IMR-90 (cell line): ENCODE results near the gene SNX15. TPM values are rescaled to one million over a fixed set of nuclear protein-coding genes. Genes with fewer than 3 reads are reported as not detected.

Source experiments
- ATAC-seq: fragments of 200-7000 bp; cut with Tn5 transposase; 2 replicates; pipeline ENCODE4 v1.9.1; 2020; ENCODE audit warnings: low read depth, mild to moderate bottlenecking, moderate library complexity
- BruUV-seq: library from RNA; stranded (reverse); fragments of 400-500 nt; replicated peaks from 2 replicates; lab custom pipeline; 2021; lab: Mats Ljungman, UMichigan
- CTCF ChIA-PET: fragments of 300-600 bp; formaldehyde crosslinking; extraction: SDS; loops from one replicate; lab custom pipeline; 2021; ENCODE audit warnings: antibody characterized with exemption; lab: Yijun Ruan, JAX
- POLR2A ChIA-PET: fragments of 300-600 bp; sonication (Branson Sonifier 250); formaldehyde crosslinking; loops from one replicate; lab custom pipeline; 2022; ENCODE audit warnings: antibody characterized with exemption; ENCODE audit not compliant: unreplicated experiment; lab: Charles Lee
- DNase-seq: peaks from one replicate; pipeline ENCODE4 v3.0.0; 2013
- H2AFZ ChIP-seq: replicated peaks from 2 replicates; pipeline ENCODE3; 2013; ENCODE audit warnings: low read length, mild to moderate bottlenecking; ENCODE audit not compliant: poor library complexity
- H2AK5ac ChIP-seq: 2 replicates; pipeline ENCODE4 v1.6.1; 2013; ENCODE audit warnings: low read depth, low read length, inconsistent platforms
- H2AK9ac ChIP-seq: replicated peaks from 2 replicates; pipeline ENCODE3; 2013; ENCODE audit warnings: mild to moderate bottlenecking, low read depth, low read length, moderate library complexity; ENCODE audit not compliant: poor library complexity
- H2BK120ac ChIP-seq: 2 replicates; pipeline ENCODE4 v1.6.1; 2013; ENCODE audit warnings: low read depth, low read length, inconsistent platforms
- H2BK15ac ChIP-seq: 3 replicates; pipeline ENCODE4 v1.6.1; 2013; ENCODE audit warnings: low read depth, low read length, inconsistent platforms
- H2BK20ac ChIP-seq: 2 replicates; pipeline ENCODE4 v1.6.1; 2013; ENCODE audit warnings: low read depth, mild to moderate bottlenecking, inconsistent platforms, low read length, moderate library complexity
- H2BK5ac ChIP-seq: 2 replicates; pipeline ENCODE4 v1.6.1; 2013; ENCODE audit warnings: mild to moderate bottlenecking, low read depth, low read length, inconsistent platforms; ENCODE audit not compliant: poor library complexity, severe bottlenecking
- H3K14ac ChIP-seq: replicated peaks from 2 replicates; pipeline ENCODE4 v1.6.1; 2013; ENCODE audit warnings: low read depth, low read length, inconsistent platforms
- H3K18ac ChIP-seq: 2 replicates; pipeline ENCODE4 v1.6.1; 2013; ENCODE audit warnings: low read depth, low read length, control low read depth
- H3K23ac ChIP-seq: 2 replicates; pipeline ENCODE4 v1.6.1; 2013; ENCODE audit warnings: low read depth, low read length, inconsistent platforms
- H3K27ac ChIP-seq: 2 replicates; pipeline ENCODE4 v1.5.1; 2013; ENCODE audit warnings: mild to moderate bottlenecking, control low read depth, low read length; ENCODE audit not compliant: insufficient read depth
- H3K27me3 ChIP-seq: 2 replicates; pipeline ENCODE4 v1.6.1; 2013; ENCODE audit warnings: low read length; ENCODE audit not compliant: control insufficient read depth, insufficient read depth
- H3K36me3 ChIP-seq: 2 replicates; pipeline ENCODE4 v1.6.1; 2013; ENCODE audit warnings: low read length, mixed read lengths; ENCODE audit not compliant: control insufficient read depth, insufficient read depth
- H3K4ac ChIP-seq: 2 replicates; pipeline ENCODE4 v1.6.1; 2013; ENCODE audit warnings: low read depth, low read length, inconsistent platforms
- H3K4me1 ChIP-seq: 2 replicates; pipeline ENCODE4 v1.6.1; 2013; ENCODE audit warnings: low read length, mixed read lengths; ENCODE audit not compliant: control insufficient read depth, insufficient read depth
- H3K4me2 ChIP-seq: 2 replicates; pipeline ENCODE4 v1.6.1; 2013; ENCODE audit warnings: low read depth, mild to moderate bottlenecking, control low read depth, low read length, moderate library complexity
- H3K4me3 ChIP-seq: 2 replicates; pipeline ENCODE4 v1.5.1; 2013; ENCODE audit warnings: low read depth, mild to moderate bottlenecking, control low read depth, low read length, moderate library complexity; ENCODE audit not compliant: insufficient read depth
- H3K56ac ChIP-seq: 2 replicates; pipeline ENCODE4 v1.6.1; 2013; ENCODE audit warnings: low read length, inconsistent platforms; ENCODE audit not compliant: insufficient read depth; ENCODE audit errors: extremely low read depth
- H3K79me1 ChIP-seq, 2 experiments: 2 replicates each; pipeline ENCODE4 v1.6.1; 2013; ENCODE audit warnings: low read length in 2 of 2, inconsistent platforms in 1 of 2, low read depth in 1 of 2
- H3K9ac ChIP-seq: 2 replicates; pipeline ENCODE4 v1.6.1; 2013; ENCODE audit warnings: low read depth, low read length, control low read depth
- H3K9me1 ChIP-seq: 2 replicates; pipeline ENCODE4 v1.6.1; 2013; ENCODE audit warnings: low read length, inconsistent platforms; ENCODE audit not compliant: insufficient read depth
- H3K9me3 ChIP-seq: 2 replicates; pipeline ENCODE4 v1.6.1; 2013; ENCODE audit warnings: low read length; ENCODE audit not compliant: control insufficient read depth, insufficient read depth
- H4K20me1 ChIP-seq: 2 replicates; pipeline ENCODE4 v1.6.1; 2013; ENCODE audit warnings: low read length, inconsistent platforms; ENCODE audit not compliant: insufficient read depth
- H4K5ac ChIP-seq: 2 replicates; pipeline ENCODE4 v1.6.1; 2013; ENCODE audit warnings: mild to moderate bottlenecking, low read depth, low read length, control low read depth
- H4K8ac ChIP-seq, 2 experiments: 2 replicates each; pipeline ENCODE4 v1.6.1; 2013; ENCODE audit warnings: low read depth in 2 of 2, low read length in 2 of 2, control low read depth in 1 of 2, inconsistent platforms in 1 of 2
- H4K91ac ChIP-seq: 2 replicates; pipeline ENCODE4 v1.6.1; 2013; ENCODE audit warnings: low read depth, low read length, inconsistent platforms; ENCODE audit not compliant: insufficient read depth
- CEBPB ChIP-seq: IDR thresholded peaks from 2 replicates; pipeline ENCODE4 v1.6.1; 2012; ENCODE audit warnings: low read depth, low read length, improper control_type of control experiment
- CHD1 ChIP-seq: IDR thresholded peaks from 2 replicates; pipeline ENCODE4 v1.6.1; 2012; ENCODE audit warnings: low read depth, low read length, improper control_type of control experiment
- FOS ChIP-seq: fragments of 150-350 bp; IDR thresholded peaks from 2 replicates; pipeline ENCODE4 v1.6.1; 2016; ENCODE audit warnings: low read depth, low read length
- POLR2A ChIP-seq: IDR thresholded peaks from 2 replicates; pipeline ENCODE4 v1.6.1; 2012; ENCODE audit warnings: mild to moderate bottlenecking, low read depth, low read length
- RAD21 ChIP-seq: IDR thresholded peaks from 2 replicates; pipeline ENCODE4 v1.6.1; 2012; ENCODE audit warnings: low read length, improper control_type of control experiment
- WGBS, 2 experiments: methylation state at CpG; one replicate each; pipeline versions ENCODE4 v1.1.5 to v1.1.7; 2013; ENCODE audit warnings: missing lambda C conversion rate in 2 of 2; ENCODE audit not compliant: insufficient read length in 1 of 2; ENCODE audit errors: extremely low coverage in 2 of 2; 5-methylcytosine and 5-hydroxymethylcytosine counted together
- dilution Hi-C: fragments of 300-500 bp; cut with HindIII; formaldehyde crosslinking; loops from one replicate; pipeline ENCODE4 v1.14.3; 2018; ENCODE audit warnings: low sequenced_read_pairs; ENCODE audit not compliant: unreplicated experiment
- in situ Hi-C: fragments of 300-500 bp; cut with MboI; formaldehyde crosslinking; loops from 3 replicates; pipeline ENCODE4 v1.14.3; 2019; ENCODE audit warnings: low sequenced_read_pairs, inconsistent platforms, mixed read lengths
- intact Hi-C: fragments of 100-400 bp; cut with micrococcal nuclease; formaldehyde crosslinking; loops from 2 replicates; pipeline ENCODE4 v1.10.0; 2022
- polyA plus RNA-seq, 3 experiments: library from polyadenylated mRNA; depleted of rRNA; stranded (reverse); fragments of >200 nt; gene quantifications; 2 replicates each; pipeline ENCODE4 v1.2.3, GENCODE V29; 2012; ENCODE audit warnings: low replicate concordance in 1 of 3
- total RNA-seq: library from RNA; depleted of rRNA; stranded (reverse); fragments of >200 nt; gene quantifications from 2 replicates; pipeline ENCODE4 v1.2.3, GENCODE V29; 2012

The SNX15 gene
- total and polyA plus RNA-seq, 2 of the 4 experiments (the other 2 are of a cell fraction) = 9.0 to 16.3 TPM

DNA sequence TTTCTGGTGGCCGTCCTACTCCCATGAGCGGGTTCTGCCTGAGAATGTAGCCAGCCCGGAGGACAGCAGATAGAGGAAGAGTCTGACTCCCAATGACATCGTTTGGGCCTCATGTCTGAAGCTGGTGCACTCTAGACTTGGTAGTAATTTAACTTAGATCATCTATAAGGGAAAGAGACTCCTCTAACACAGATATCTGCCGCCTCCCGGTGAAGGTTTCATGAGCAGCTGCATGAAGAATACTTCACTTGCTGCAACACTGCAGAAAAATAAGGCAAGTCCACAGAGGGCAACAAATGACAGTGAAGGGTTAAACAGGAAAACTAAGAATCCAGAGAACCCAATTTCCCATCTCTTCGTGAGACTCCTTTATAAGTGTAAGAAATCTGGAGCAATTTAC is 19.2 kb upstream of the SNX15 start:
- no TSS peak for BruUV-seq
- H3K4me1 ChIP-seq = peaks cover 5% of the 10 kb centered on the region; the same call in 1 of the 2 replicates
- H4K8ac ChIP-seq = peak overlapping the region; percentile 12 to 84; a peak in 2 of 4 replicates
- peak overlapping the region; percentile 80 for H3K4ac ChIP-seq
- peak overlapping the region; percentile 83 for H2BK20ac ChIP-seq
- intact Hi-C loops (no loop called here), dilution Hi-C loops (no loop called here), in situ Hi-C loops (loop anchor here (5.0 to 10.0 kb wide), 2 partner anchors 86 to 163 kb away; partner anchors contain the start of genes CDC42BPG and PPP2R5B)
- no peak overlapping the region for H3K4me2 ChIP-seq
- H4K91ac ChIP-seq = peak overlapping the region; percentile 78
- peak overlapping the region; percentile 76 for H2AFZ ChIP-seq
- H3K56ac ChIP-seq = peak overlapping the region; percentile 20; the same call in 1 of the 2 replicates
- H3K4me3 ChIP-seq = no peak overlapping the region
- DNase-seq (peak; percentile 23), ATAC-seq (no peak)
- peak overlapping the region; percentile 98; the same call in 2 of the 3 replicates for H2BK15ac ChIP-seq
- CTCF ChIA-PET = no interaction called here
- H2BK120ac ChIP-seq = peak overlapping the region; percentile 85
- peaks cover 15% of the 10 kb centered on the region for H3K9me1 ChIP-seq
- H3K9me3 ChIP-seq = no peaks in the 10 kb centered on the region
- H2AK5ac ChIP-seq = peak overlapping the region; percentile 97
- H2BK5ac ChIP-seq = peak overlapping the region; percentile 80
- H3K27ac ChIP-seq = peak overlapping the region; percentile 53; the same call in 1 of the 2 replicates
- no peak overlapping the region for H3K18ac ChIP-seq
- peak overlapping the region; percentile 66; the same call in 1 of the 2 replicates for H3K14ac ChIP-seq
- H3K79me1 ChIP-seq = peaks cover 0 to 3% of the 10 kb centered on the region in 2 experiments; a peak in 2 of 4 replicates
- H3K36me3 ChIP-seq = no peaks in the 10 kb centered on the region
- WGBS, 2 experiments = no CpG with 5 or more reads among the region's 7 CpGs
- no peaks in the 10 kb centered on the region for H4K20me1 ChIP-seq
- H2AK9ac ChIP-seq = peak overlapping the region; percentile 84
- H4K5ac ChIP-seq = no peak overlapping the region; the same call in 1 of the 2 replicates
- POLR2A ChIA-PET = no interaction called here
- no peak overlapping the region for H3K9ac ChIP-seq
- TF ChIP-seq FOS = no peak
- TF ChIP-seq CEBPB = no peak
- TF ChIP-seq POLR2A = no peak
- no peak for TF ChIP-seq RAD21
- no peak for TF ChIP-seq CHD1
- peak overlapping the region; percentile 66; the same call in 1 of the 2 replicates for H3K23ac ChIP-seq
- H3K27me3 ChIP-seq = no peaks in the 10 kb centered on the region
